Measurements from ENCODE around the gene HNRNPDL.

GRCh38 chr4:82463221-82463620 lies 33.0 kb upstream of the HNRNPDL start:
- no peak for TF ChIP-seq EZH2 (IDR thresholded peaks at IDR 0.05; ENCODE audit: insufficient read depth, poor library complexity, severe bottlenecking)
- no peak for TF ChIP-seq EZH2phosphoT487 (IDR thresholded peaks at IDR 0.05; ENCODE audit: insufficient read depth, low read depth)

All from GM23248 (cell line).